Anterior cingulate cortex (tissue), 58 donors: ENCODE results near the gene MUC2.

Experiments
- DNase-seq, 58 donors: peaks; one replicate each; lab custom pipeline; 2025; lab: John Stamatoyannopoulos, UW

The MUC2 gene

DNA sequence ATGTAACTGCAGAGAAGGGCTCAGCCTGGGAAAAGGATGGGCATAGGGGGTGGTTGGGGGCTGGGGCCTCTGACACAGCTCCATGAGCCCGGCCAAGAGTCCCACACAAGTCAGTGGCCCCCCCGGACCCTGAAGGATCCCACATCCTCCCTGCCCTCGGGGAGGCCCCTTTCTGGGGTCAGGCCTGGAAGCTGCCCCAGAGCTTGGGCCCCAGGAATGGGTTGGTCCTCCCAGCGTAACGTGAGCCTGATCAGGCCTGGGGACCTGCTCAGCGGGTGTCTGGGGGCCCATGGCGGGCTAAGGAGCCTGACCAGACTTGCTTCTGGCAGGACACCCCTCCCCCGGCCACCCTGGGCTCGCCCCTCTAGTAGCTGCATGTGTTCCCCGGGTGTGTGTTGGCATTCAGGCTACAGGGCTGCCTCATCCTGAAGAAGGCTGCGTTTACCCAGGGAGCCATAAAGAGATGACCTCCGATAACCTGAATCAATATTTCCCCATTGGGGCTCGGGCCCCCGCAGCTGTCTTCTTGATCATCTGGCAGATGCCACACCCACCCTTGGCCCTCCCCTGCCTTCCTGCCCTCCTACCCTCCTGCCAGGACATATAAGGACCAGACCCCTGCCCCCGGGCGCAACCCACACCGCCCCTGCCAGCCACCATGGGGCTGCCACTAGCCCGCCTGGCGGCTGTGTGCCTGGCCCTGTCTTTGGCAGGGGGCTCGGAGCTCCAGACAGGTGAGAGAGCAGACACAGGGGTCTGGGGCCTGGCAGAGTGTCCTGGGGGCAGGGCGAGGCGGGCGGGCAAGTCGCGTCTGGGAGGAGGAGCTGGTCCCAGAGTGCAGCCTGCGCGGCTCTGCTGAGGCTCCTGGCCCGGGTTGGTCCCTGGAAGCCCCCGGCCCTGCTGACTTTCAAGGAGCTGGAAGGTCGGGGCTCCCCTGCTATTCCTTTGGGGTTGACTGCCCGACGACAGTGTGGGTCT lies at the start of gene MUC2:
TSS of gene MUC2 (plus strand) at position 631 of the 978 bp plus-strand sequence.
- DNase-seq: no peak

DNA sequence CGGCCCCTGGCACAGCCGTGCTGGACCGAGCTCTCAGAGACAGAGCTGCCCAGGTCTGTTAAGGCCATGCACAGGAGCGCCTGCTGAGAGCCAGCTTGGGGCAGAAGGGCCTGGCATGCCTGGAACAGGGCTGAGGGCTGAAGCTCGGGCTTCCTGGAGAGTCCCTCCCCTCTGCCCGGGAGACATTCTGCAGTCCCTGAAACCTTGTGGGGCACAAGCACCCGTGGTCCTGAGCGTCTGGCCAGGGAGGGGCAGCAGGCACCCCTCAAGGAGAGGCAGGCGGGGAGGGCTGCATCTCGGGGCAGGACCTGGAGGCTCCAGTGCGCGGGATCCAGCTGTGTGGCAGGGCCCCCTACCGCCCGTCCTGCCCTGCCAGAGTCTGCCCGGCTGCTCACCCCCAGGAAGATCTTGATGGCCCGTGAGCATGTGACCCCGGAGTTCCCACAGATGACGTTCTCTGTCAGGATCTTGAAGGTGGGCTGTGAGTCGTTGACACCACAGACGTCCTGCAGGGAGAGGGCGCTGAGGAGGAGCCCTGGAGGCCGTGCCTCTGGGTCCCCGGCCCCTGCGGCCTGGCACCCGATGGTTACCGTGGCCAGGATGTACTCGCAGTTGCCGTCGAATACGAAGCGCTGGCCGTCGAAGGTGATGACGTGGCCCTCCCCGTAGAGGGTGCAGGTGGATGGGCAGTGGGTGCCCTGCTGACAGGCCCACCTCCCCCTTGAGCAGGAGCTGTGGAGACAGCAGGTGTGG lies 49.1 kb upstream of the MUC2 start:
- DNase-seq: no peak

DNA sequence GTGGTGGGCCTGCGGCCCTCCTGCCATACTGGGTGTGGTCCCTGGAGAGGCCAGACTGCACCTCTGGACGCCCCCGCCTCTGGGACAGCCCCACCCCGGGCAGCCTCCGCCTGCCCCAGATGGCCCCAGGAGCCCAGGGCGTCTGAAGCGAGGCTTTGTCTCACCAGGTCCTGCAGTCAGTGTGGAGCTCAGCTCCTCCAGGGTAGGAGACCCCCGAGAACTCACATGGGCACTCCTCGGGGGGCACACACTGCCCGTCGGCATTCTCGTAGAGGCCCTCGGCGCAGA lies 48.6 kb upstream of the MUC2 start:
- no peak for DNase-seq

DNA sequence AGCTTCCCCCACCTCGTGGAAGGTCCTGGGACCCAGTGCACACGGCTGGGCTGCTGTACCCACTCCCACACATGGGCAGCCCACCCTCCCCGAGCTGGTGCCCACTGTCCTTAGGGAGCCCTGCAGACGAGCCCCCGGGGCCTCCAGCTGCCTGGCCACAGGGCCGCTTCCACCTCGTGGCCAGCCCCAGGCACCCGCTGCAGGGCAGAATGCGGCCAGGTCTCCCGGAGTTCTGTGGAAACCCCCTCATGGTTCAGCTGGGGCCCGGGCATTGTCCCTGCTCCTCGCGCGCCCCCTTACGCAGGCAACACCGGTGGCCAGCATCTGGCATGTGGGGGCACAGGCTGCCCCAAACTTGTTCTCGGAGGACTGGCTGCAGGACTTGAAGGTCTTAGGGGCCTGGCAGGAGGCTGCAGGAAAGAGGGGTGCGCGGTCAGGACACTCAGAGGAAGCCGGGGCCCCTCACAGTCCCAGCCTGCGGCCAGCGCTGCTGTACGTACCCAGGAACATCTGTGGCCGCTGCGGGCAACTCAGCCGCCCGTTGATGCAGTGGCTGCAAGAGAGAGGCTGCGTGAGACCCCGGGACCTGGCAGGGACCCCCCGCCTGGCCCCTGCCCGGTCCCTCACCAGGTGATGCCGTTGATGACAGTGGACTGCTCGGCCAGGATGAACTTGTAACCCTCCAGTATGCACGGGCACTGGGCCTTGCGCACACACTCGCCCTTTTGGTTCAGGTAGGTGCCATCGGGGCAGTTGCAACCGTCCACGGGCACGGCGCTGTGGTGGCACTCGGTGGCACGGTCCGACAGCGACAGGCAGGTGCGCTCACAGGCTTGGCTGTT lies 47.8 kb upstream of the MUC2 start:
- peak in 1 of 58 donors; percentile 41 for DNase-seq

DNA sequence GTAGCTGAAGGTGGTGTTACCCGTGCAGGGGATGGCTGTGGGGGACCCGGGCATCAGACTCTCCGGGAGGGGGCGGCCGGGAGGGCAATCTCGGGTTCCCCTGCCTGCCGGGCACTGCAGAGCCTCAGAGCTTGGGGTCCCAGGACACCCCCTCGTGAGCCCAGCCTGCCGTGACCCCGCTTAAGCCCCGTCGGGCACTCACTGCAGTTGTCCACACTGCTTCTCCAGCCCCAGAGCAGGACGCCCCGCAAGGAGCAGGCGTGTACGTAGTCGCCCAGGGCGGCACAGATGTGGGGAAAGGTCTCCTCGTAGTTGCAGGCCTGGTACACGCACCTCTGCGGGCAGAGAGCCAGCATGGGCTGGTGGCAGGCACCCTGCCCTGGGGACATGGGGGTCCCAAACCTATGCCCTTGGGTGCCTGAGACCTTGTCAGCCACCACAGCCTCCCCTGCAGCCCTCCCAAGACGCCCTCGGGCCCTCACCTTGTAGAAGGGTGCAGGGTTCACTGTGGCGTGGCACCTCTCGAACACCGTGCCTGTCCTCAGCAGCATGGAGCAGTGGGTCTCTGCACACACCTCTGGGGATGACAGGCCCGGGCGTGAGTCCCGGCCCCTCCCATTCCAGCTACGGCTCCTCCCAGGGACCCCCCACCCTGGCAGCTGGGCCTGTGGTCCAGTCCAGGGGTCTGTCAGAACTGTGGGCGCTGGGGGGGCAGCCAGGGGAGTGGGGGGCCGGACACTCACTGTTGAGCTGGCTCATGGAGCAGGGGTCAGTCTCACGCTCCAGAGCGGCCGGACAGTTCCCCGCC lies 47.0 kb upstream of the MUC2 start:
- DNase-seq: no peak

DNA sequence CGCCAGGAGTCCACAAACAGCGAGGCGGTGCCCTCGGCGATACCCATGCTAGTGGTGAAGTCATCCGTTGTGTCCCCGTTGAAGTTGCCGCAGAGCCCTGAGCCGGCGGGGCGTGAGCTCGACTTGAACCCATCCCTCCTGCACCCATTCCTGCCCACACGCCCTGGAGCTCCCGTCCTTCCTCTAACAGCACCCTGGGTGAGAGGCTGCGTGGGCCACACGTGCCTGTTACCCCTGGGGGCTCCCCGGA lies 46.5 kb upstream of the MUC2 start:
- DNase-seq: no peak

DNA sequence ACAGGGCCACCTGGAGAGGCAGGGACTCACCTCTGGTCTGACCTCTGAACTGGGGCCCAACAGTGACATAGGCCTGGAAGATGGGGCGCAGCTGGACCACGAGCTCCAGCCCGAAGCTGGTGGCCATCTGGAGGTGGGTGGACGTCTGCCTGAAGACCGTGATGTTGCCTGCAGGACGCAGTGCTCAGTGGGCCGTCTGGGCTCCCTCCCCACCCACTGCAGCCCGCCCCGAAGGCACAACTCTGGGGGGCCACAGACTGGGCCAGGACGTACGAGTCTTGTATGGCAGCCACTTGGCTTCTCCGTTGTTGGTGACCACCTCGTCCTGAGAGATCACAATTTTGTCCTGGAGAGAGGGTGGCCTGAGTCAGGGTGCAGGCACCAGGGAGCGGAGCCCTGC lies 46.1 kb upstream of the MUC2 start:
- no peak for DNase-seq

DNA sequence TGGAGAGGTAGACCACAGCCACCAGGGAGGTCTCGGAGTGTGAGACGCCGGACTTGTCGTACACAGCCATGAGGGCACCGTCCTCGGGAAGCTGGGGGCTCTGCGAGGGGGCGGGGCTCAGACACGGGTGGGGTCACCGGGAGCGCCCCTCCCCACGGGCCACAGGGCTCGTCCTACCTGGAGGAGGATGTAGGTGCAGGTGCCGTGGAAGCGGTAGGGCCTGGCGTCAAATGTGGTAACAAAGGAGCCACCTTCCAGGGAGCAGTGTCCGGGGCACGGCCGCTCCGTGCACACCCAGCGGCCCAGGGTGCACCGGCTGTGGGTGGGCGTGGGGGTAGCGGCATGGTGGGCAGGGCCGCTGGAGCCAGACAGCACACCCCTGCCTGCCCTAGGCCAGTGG lies 45.6 kb upstream of the MUC2 start:
- DNase-seq: no peak

DNA sequence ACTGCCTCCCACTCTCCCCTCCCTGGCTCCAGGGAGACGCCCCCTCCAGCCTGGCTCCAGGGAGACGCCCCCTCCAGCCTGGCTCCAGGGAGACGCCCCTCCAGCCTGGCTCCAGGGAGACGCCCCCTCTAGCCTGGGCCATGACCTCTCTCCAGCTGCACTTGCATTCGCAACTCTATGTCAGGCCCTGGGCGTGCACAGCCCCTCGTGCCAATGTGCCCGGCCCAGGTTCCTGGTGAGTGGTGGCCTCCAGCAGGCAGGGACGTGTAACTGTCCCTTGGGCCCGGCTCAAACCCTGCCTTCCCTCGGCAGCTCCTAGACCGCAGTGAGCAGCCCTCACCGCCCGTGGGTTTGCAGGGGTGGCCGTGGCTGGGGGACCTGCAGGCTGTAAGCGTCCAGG lies 45.0 kb upstream of the MUC2 start:
- DNase-seq: no peak

DNA sequence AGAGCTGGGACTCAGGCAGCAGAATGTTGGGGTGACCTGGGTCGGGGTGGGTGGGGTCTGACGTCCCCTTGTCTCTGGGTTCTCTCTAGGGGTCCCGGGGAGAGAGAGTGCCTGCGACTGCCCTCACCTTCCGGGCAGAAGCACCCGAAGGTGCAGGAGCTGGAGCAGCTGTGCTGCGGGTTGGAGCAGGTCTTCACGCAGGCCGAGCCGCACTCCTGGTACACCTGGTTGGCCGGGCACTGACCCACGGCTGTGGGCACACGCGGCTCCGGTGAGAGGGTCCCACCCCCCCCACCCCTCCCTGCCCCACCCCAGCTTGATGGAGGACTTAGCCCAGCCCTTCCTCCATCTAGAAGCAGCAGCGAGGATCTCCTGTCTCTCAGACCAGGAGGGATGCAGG lies 44.6 kb upstream of the MUC2 start:
- no peak for DNase-seq

DNA sequence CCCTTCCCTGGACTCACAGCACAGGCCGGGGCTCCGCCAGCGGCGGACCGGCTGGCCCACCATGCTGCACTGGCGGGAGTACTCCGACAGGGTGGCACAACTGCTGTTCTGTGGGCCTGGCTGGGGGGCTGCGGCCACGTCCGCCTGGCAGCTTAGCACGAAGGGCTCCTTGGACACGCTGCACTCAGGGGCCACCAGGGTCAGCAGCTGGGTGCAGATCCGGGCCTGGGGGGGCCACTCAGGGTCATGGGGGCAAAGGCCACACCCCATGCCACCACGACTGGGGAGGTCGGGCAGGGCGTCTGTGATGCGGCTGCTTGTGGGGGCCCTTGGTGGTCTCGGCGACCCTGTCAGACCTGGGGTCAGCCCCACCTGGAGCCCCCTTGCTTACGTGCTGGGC lies 44.1 kb upstream of the MUC2 start:
- DNase-seq: no peak

DNA sequence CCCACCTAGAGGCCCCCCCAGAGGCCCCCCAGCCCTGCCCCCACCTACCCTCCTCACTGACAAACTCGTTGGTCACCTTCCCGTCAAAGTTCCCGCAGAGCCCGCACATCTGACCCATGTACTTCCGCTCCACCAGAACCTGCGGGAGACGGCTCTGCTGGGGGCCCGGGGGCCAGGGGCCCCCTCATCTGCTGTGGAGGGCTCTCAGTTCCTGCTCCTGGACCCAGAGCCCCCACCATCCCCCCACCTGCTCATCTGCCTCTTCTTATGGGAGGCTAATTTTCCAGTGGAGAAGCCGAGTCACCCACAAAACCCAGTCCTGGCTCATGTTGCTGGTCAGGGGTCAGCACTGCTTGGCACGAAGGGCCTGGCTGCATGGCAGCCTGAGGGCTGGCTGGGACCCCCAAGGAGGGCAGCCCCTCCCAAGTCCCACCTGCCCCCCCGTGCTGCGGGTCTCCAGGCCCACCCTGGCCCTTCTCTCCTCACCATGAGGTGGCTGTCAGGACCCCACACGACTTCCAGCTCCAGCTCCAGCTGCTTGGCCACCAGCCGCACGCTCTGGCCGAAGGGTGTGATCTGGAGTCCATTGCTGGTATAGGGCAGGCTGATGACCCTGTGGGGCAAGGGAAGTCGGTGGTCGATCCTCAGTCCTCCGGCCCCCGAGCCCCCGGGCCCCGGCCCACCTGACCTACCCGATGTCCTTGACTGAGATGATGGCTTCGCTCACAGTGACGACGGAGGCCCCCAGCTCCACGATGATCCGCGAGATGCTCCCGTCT lies 43.4 kb upstream of the MUC2 start:
- no peak for DNase-seq

DNA sequence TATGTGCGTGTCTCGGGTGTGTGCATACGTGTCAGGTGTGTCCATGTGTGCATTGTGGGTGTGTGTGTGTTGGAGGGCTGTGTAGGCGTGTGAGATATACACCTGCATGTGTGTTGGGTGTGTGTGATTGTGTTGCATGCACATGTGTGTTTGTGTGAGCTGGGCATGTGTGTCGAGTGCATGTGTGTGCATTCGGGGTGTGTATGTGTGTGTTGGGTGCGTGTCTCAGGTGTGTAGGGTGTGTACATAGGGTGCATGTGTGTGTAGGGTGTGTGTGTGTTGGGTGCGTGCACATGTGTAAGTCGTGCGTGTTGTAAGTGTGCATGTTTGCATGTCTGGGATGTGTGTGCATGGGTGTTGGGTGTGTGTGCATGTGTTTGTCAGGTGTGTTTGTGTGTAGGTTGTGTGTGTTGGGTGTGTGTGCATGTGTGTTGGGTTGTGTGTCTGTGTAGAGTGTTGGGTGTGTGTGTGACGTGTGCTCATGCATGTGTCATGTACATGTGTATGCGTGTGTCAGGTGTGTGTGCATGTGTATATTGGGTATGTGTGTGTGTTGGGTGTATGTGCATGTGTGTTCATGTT lies 42.3 kb upstream of the MUC2 start:
- DNase-seq: no peak

DNA sequence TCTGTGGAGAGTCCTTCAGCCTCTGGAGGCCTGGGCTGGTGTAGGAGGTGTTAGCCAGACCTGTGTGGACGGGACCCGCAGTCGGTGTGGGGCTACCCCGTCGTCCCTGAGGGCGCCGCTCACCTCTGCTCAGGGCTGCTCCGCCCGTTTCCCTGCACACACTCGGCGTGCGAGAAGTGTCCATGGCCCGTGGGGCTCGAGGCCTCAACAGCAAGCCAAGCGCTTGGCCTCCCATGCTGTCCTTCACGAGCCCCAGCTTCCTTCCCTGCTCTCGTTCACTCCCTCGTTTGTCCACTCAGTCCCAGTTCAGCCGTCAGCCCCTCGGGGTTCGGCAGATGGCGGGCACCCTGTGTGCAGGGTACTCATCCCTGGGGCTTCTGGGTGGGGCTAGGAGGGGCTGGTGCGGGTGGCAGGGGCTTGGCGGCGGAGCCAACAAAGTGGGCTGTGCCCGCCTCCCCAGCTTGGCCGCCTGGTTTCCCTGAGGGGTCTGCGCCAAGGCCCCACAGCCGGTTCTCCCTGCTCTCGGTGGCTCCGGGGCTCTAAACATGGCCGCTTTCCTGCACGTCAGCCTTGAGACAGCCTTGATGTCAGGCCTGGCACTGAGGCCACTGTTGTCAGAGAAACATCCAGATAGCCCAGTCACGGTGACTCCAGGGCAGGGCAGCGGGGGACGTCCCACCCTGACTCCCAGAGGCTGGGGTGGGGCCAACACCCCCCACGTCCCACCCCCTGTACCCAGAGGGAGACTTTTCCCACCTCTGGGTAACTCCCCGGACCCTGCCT lies 41.5 kb upstream of the MUC2 start:
- no peak for DNase-seq

DNA sequence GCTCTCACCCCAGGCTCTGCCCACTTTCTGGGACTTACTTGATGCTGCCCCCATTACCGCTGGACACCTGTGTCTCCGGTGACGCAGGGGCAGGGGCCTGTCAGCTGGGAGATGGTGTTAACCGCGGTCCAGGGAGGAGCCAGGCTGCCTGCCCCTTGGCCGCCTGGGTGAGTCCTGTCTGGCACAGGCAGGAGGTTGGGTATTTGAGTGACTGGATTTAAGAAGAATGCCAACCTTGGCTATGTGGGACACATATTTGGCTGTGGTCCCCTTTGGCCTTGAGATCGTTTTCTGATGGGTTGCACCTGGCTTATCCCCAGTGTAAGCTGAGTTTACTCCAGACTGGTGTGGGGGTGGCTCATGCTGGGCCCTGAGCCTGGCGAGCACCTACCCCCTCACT lies 40.7 kb upstream of the MUC2 start:
- no peak for DNase-seq

DNA sequence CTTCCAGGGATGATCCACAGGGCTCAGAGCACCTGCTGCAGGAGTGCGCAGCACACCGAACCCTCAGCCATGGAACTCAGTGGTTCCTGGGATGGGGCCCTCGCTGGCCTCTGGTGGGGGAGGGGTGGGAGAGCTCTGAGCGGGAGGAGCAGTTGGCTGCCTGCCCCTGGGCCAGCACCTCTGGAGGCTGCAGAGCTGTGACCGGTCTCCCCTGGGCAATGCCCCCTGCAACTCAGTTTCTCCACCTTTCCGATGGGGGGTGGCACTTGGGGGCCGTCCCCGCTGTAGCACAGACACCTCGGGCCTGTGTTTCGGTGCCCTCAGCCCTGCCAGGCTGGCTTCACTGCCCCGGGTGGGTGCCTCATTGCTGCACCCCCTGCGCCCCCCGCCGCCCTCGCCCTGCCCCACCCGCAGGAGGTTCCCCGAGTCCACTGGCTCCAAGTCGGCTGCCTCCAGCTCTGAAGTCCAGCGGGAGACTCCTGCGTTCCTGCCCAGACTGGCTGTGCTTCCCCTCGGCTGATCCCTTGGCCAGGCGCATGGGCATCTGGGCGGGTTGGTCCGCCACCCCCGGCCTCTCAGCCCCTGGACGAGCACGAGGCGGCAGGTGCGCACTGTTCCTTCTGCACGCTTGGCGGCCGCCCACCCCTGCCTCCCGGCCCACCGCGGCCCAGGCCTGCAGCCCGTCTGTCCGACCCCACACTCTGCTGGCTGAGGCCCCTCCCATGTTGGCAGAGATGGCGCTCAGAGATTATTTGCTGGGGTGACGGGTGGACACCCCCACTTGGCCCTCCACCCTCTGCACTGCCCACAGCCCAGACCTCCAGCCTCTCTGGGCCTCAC lies 40.0 kb upstream of the MUC2 start:
- no peak for DNase-seq

DNA sequence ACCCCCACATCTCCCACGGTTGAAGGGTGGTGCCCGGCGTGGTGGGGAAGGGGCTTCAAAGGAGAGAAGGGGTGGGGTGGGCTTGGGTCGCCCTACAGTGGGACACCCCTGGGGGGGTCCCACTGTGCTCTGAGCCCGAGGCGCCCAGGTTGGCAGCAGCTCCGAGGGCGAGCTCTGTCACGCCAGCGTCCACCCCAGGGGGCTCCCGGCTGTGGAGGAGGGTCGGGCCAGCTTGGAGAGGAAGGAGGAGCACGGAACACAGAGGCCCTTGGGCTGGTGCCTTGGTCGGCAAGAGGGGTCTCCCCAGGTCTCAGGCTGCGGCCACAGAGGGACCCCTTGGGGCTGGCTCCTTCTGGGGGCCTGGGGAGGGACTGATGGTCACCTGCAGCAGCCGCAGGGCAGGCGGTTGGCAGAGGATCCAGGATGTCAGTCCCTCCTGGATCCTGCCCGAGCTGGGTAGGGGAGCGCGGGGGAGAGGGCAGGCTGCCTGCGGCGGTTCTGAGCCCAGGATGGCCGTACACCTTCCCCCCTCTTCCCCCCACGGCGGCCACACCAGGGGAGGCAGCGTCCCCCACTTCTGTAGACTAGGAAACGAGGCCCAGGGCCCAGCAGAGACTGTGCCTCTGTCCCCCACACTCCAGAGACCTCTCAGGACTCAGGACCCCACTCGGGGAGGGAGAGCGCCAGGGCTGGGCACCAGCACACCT lies 38.9 kb upstream of the MUC2 start:
- DNase-seq: no peak
